OCI-LY7 (cell line): ENCODE data around the gene GLIPR2. TPM values are rescaled to one million over a fixed set of nuclear protein-coding genes. Genes with fewer than 3 reads are reported as not detected.

Source experiments
- BruUV-seq: library from RNA; stranded (reverse); fragments of 400-500 nt; replicated peaks from 2 replicates; lab custom pipeline; 2021; lab: Mats Ljungman, UMichigan
- CTCF ChIA-PET: fragments of 300-600 bp; sonication (Branson Sonifier 250); formaldehyde crosslinking; loops from one replicate; lab custom pipeline; 2022; ENCODE audit warnings: antibody characterized with exemption; ENCODE audit not compliant: unreplicated experiment; lab: Charles Lee
- POLR2A ChIA-PET: fragments of 300-600 bp; sonication (Branson Sonifier 250); formaldehyde crosslinking; loops from one replicate; lab custom pipeline; 2022; ENCODE audit warnings: antibody characterized with exemption; lab: Charles Lee
- DNase-seq: peaks from one replicate; pipeline ENCODE4 v3.0.0-alpha.2; 2015; ENCODE audit warnings: low spot score
- H2AFZ ChIP-seq: fragments of 200-600 bp; sonication (generic), shearing (Covaris generic); 2 replicates; pipeline ENCODE4 v1.6.1; 2014; ENCODE audit warnings: mild to moderate bottlenecking, antibody characterized with exemption, low read length, moderate library complexity
- H3K27ac ChIP-seq: fragments of 200-600 bp; sonication (generic); 2 replicates; pipeline ENCODE4 v1.5.1; 2014; ENCODE audit warnings: mixed run types, low read depth, mild to moderate bottlenecking, moderate library complexity, low read length, inconsistent platforms; ENCODE audit not compliant: poor library complexity, severe bottlenecking
- H3K36me3 ChIP-seq: fragments of 200-600 bp; sonication (generic); 2 replicates; pipeline ENCODE4 v1.6.1; 2014; ENCODE audit warnings: mild to moderate bottlenecking, antibody characterized with exemption, low read length, moderate library complexity, mixed read lengths; ENCODE audit not compliant: insufficient read depth
- H3K4me1 ChIP-seq: fragments of 200-600 bp; sonication (generic); 2 replicates; pipeline ENCODE4 v1.5.1; 2014; ENCODE audit warnings: mild to moderate bottlenecking, low read length; ENCODE audit not compliant: insufficient read depth, poor library complexity, severe bottlenecking
- H3K4me2 ChIP-seq: fragments of 200-600 bp; sonication (generic); 2 replicates; pipeline ENCODE4 v1.6.1; 2014; ENCODE audit warnings: mild to moderate bottlenecking, low read length
- H3K4me3 ChIP-seq: fragments of 200-600 bp; sonication (generic); 2 replicates; pipeline ENCODE4 v1.5.1; 2014; ENCODE audit warnings: mild to moderate bottlenecking, low read depth, low read length; ENCODE audit not compliant: poor library complexity, severe bottlenecking
- H3K79me2 ChIP-seq: fragments of 200-600 bp; sonication (generic); 2 replicates; pipeline ENCODE4 v1.6.1; 2016; ENCODE audit warnings: low read depth, mild to moderate bottlenecking, low read length, moderate library complexity, mixed read lengths; ENCODE audit not compliant: insufficient read depth
- H3K9me2 ChIP-seq: fragments of 200-600 bp; sonication (generic); 2 replicates; pipeline ENCODE4 v1.6.1; 2016; ENCODE audit warnings: mild to moderate bottlenecking, low read length, mixed read lengths; ENCODE audit not compliant: insufficient read depth
- H3K9me3 ChIP-seq: fragments of 200-600 bp; sonication (generic); 2 replicates; pipeline ENCODE4 v1.6.1; 2014; ENCODE audit warnings: mild to moderate bottlenecking, mixed run types, low read length, mixed read lengths
- H4K20me1 ChIP-seq: fragments of 200-600 bp; sonication (generic); 2 replicates; pipeline ENCODE4 v1.6.1; 2014; ENCODE audit warnings: mild to moderate bottlenecking, antibody characterized with exemption, low read length, moderate library complexity, mixed read lengths; ENCODE audit not compliant: insufficient read depth
- EZH2phosphoT487 ChIP-seq: fragments of 200-600 bp; sonication (generic); IDR thresholded peaks from 2 replicates; pipeline ENCODE4 v1.6.1; 2018; ENCODE audit warnings: low read depth, borderline replicate concordance, mild to moderate bottlenecking, mixed run types, antibody characterized with exemption, low read length, moderate library complexity, mixed read lengths
- intact Hi-C: fragments of 100-400 bp; cut with micrococcal nuclease; formaldehyde crosslinking; loops from one replicate; pipeline ENCODE4 v1.10.0; 2022; ENCODE audit not compliant: unreplicated experiment
- total RNA-seq, 2 experiments: library from RNA; depleted of rRNA in 1 of 2; stranded (reverse); fragments of >200 nt in 1 of 2; shearing (Covaris generic) in 1 of 2; gene quantifications; 2 replicates each; pipeline ENCODE4 v1.2.3, GENCODE V29; 2014 to 2022
- TF ChIP-seq, protein P1 (sequence below): fragments of 200-600 bp; sonication (generic); conservative IDR thresholded peaks from 2 replicates; pipeline ENCODE4 v1.5.1; 2014; ENCODE audit warnings: mild to moderate bottlenecking, antibody characterized with exemption, low read length, moderate library complexity, mixed read lengths

The GLIPR2 gene
- total RNA-seq, 2 experiments from 2014 or later = not detected

- H2AFZ ChIP-seq = no peak overlapping the region
- no peaks in the 10 kb centered on the region for H3K9me2 ChIP-seq
- H3K79me2 ChIP-seq = peaks cover 24% of the 10 kb centered on the region
- CTCF ChIA-PET = no interaction called here
- intact Hi-C loops = no loop called here
- no peaks in the 10 kb centered on the region for H3K9me3 ChIP-seq
- no peak for TF ChIP-seq EZH2phosphoT487
- TF ChIP-seq, protein P1, sequence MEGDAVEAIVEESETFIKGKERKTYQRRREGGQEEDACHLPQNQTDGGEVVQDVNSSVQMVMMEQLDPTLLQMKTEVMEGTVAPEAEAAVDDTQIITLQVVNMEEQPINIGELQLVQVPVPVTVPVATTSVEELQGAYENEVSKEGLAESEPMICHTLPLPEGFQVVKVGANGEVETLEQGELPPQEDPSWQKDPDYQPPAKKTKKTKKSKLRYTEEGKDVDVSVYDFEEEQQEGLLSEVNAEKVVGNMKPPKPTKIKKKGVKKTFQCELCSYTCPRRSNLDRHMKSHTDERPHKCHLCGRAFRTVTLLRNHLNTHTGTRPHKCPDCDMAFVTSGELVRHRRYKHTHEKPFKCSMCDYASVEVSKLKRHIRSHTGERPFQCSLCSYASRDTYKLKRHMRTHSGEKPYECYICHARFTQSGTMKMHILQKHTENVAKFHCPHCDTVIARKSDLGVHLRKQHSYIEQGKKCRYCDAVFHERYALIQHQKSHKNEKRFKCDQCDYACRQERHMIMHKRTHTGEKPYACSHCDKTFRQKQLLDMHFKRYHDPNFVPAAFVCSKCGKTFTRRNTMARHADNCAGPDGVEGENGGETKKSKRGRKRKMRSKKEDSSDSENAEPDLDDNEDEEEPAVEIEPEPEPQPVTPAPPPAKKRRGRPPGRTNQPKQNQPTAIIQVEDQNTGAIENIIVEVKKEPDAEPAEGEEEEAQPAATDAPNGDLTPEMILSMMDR = no peak
- peaks cover 10% of the 10 kb centered on the region; the same call in 1 of the 2 replicates for H3K36me3 ChIP-seq
- no peak overlapping the region for H3K4me3 ChIP-seq
- no peak overlapping the region for H3K4me2 ChIP-seq
- H3K27ac ChIP-seq = no peak overlapping the region
- DNase-seq = no peak
- H3K4me1 ChIP-seq = peaks cover 24% of the 10 kb centered on the region
- no TSS peak for BruUV-seq
- H4K20me1 ChIP-seq = peaks cover 18% of the 10 kb centered on the region
- POLR2A ChIA-PET = interaction anchor here (2.2 kb wide), 1 partner anchor 299 kb away, joined by 5 read pairs; no protein-coding TSS in a partner anchor
These were observed 51.7 kb downstream of the GLIPR2 start for GRCh38 chr9:36188212-36188611.

- peaks cover 42% of the 10 kb centered on the region for H3K79me2 ChIP-seq
- ChIA-PET POLR2A (interaction anchor here (0.6 to 3.9 kb wide), 18 partner anchors 12 to 549 kb away, joined by 3 to 18 read pairs (median 4); partner anchors contain the start of gene GNE), CTCF (interaction anchor here (0.6 to 1.9 kb wide), 4 partner anchors 24 to 575 kb away, joined by 3 to 4 read pairs (median 4); no protein-coding TSS in a partner anchor)
- peaks cover 40% of the 10 kb centered on the region for H3K4me1 ChIP-seq
- H3K27ac ChIP-seq = no peak overlapping the region
- H2AFZ ChIP-seq = peak overlapping the region; percentile 65; the same call in 1 of the 2 replicates
- peaks cover 27% of the 10 kb centered on the region for H4K20me1 ChIP-seq
- peaks cover 27% of the 10 kb centered on the region for H3K36me3 ChIP-seq
- H3K4me3 ChIP-seq = peak overlapping the region; percentile 92
- H3K9me3 ChIP-seq = no peaks in the 10 kb centered on the region
- no TSS peak for BruUV-seq
- intact Hi-C loops = loop anchor here (1.0 to 5.0 kb wide), 4 partner anchors 37 to 138 kb away; partner anchors contain the start of gene GNE
- no peak for TF ChIP-seq EZH2phosphoT487
- TF ChIP-seq, protein P1 = no peak
- DNase-seq = peak; percentile 17
- H3K4me2 ChIP-seq = peak overlapping the region; percentile 68
- H3K9me2 ChIP-seq = no peaks in the 10 kb centered on the region
These were observed 53.4 kb downstream of the GLIPR2 start for GRCh38 chr9:36189976-36190375.
